Osteocyte (in vitro differentiated cells): ENCODE data around the gene PRKG1. TPM values are rescaled to one million over a fixed set of nuclear protein-coding genes. Genes with fewer than 3 reads are reported as not detected.

Source experiments
- DNase-seq: peaks from one replicate; pipeline ENCODE4 v3.0.0; 2021; ENCODE audit warnings: mixed read lengths; ENCODE audit not compliant: unreplicated experiment; ENCODE audit errors: extremely low spot score
- H3K27ac Mint-ChIP-seq: one replicate; pipeline ENCODE4 v1.8.0; 2021; ENCODE audit warnings: mild to moderate bottlenecking, mixed read lengths; ENCODE audit not compliant: unreplicated experiment
- H3K27me3 Mint-ChIP-seq: one replicate; pipeline ENCODE4 v1.8.0; 2021; ENCODE audit warnings: mixed read lengths; ENCODE audit not compliant: unreplicated experiment
- H3K36me3 Mint-ChIP-seq: one replicate; pipeline ENCODE4 v1.8.0; 2021; ENCODE audit warnings: mixed read lengths; ENCODE audit not compliant: unreplicated experiment
- H3K4me1 Mint-ChIP-seq: one replicate; pipeline ENCODE4 v1.8.0; 2021; ENCODE audit warnings: mixed read lengths; ENCODE audit not compliant: unreplicated experiment
- H3K4me3 Mint-ChIP-seq: one replicate; pipeline ENCODE4 v1.8.0; 2021; ENCODE audit warnings: mild to moderate bottlenecking, moderate library complexity, mixed read lengths; ENCODE audit not compliant: unreplicated experiment
- H3K9me3 Mint-ChIP-seq: one replicate; pipeline ENCODE4 v1.8.0; 2021; ENCODE audit warnings: mixed read lengths; ENCODE audit not compliant: unreplicated experiment
- CTCF ChIP-seq: fragments of 200-600 bp; sonication (generic); IDR thresholded peaks from 2 replicates; pipeline ENCODE4 v1.5.0; 2021; ENCODE audit warnings: antibody characterized with exemption, mild to moderate bottlenecking, moderate library complexity
- total RNA-seq: library from RNA; stranded (reverse); gene quantifications from 2 replicates; pipeline ENCODE4 v1.2.1, GENCODE V29; 2021

PRKG1 gene
- total RNA-seq, 1 donor from 2014 or later, result 10.8 TPM

GRCh38 chr10:51422311-51423120, 348.2 kb downstream of the PRKG1 start:
- Mint-ChIP-seq H3K4me1 (peaks cover 21% of the 10 kb centered on the region), H3K9me3 (no peaks in the 10 kb centered on the region), H3K27ac (peak overlapping the region; percentile 5), H3K4me3 (peak overlapping the region; percentile 4), H3K27me3 (no peaks in the 10 kb centered on the region), H3K36me3 (no peaks in the 10 kb centered on the region)
- no peak for DNase-seq
- peak; percentile 86 for TF ChIP-seq CTCF

- no peaks in the 10 kb centered on the region for H3K9me3 Mint-ChIP-seq
- no peaks in the 10 kb centered on the region for H3K27me3 Mint-ChIP-seq
- no peak for DNase-seq
- peaks cover 21% of the 10 kb centered on the region for H3K4me1 Mint-ChIP-seq
- no peaks in the 10 kb centered on the region for H3K36me3 Mint-ChIP-seq
- no peak overlapping the region for H3K4me3 Mint-ChIP-seq
- TF ChIP-seq CTCF, result no peak
- no peak overlapping the region for H3K27ac Mint-ChIP-seq
These were observed 348.8 kb downstream of the PRKG1 start for GRCh38 chr10:51423121-51423452.

GRCh38 chr10:51425431-51425830, 351.1 kb downstream of the PRKG1 start:
- Mint-ChIP-seq H3K4me1 (peaks cover 21% of the 10 kb centered on the region), H3K4me3 (no peak overlapping the region), H3K9me3 (no peaks in the 10 kb centered on the region), H3K27me3 (no peaks in the 10 kb centered on the region), H3K36me3 (no peaks in the 10 kb centered on the region), H3K27ac (peak overlapping the region; percentile 67)
- TF ChIP-seq CTCF, result no peak
- DNase-seq, result no peak

GRCh38 chr10:51427758-51428157, 353.5 kb downstream of the PRKG1 start:
- Mint-ChIP-seq H3K27ac (no peak overlapping the region), H3K36me3 (no peaks in the 10 kb centered on the region), H3K27me3 (no peaks in the 10 kb centered on the region), H3K9me3 (no peaks in the 10 kb centered on the region), H3K4me1 (peaks cover 14% of the 10 kb centered on the region), H3K4me3 (no peak overlapping the region)
- DNase-seq, result no peak
- TF ChIP-seq CTCF, result no peak

- Mint-ChIP-seq H3K27ac (no peak overlapping the region), H3K4me1 (peaks cover 3% of the 10 kb centered on the region), H3K9me3 (no peaks in the 10 kb centered on the region), H3K27me3 (no peaks in the 10 kb centered on the region), H3K36me3 (no peaks in the 10 kb centered on the region), H3K4me3 (no peak overlapping the region)
- TF ChIP-seq CTCF, result no peak
- DNase-seq, result no peak
These were observed 356.2 kb downstream of the PRKG1 start for GRCh38 chr10:51430506-51430905.
